ENCODE data around the gene PDE6D. TPM values are rescaled to one million over a fixed set of nuclear protein-coding genes. Genes with fewer than 3 reads are reported as not detected.

PDE6D gene
- total and polyA plus RNA-seq, 2 of the 4 experiments (the other 2 are of a cell fraction) = 13.8 to 24.7 TPM

- intact Hi-C loops (cut with micrococcal nuclease) = no loop called here
- H3K18ac ChIP-seq (ENCODE audit: low read depth, low read length) = no peak overlapping the region
- ATAC-seq (ENCODE audit: low read depth) = no peak
- in situ Hi-C loops (cut with MboI; ENCODE audit: low sequenced_read_pairs) = no loop called here
- no peak overlapping the region for H4K5ac ChIP-seq (ENCODE audit: low read depth, low read length)
- H2BK15ac ChIP-seq (ENCODE audit: low read depth, low read length) = no peak overlapping the region
- no peak overlapping the region for H3K23ac ChIP-seq (ENCODE audit: low read depth, low read length)
- ChIA-PET POLR2A (ENCODE audit: unreplicated experiment) (no interaction called here), CTCF (interaction anchor here (1.3 to 1.4 kb wide), 2 partner anchors 9 to 30 kb away, joined by 3 to 9 read pairs; no protein-coding TSS in a partner anchor)
- H2BK120ac ChIP-seq (ENCODE audit: low read depth, low read length) = no peak overlapping the region
- peaks cover 5% of the 10 kb centered on the region for H3K4me1 ChIP-seq (ENCODE audit: control insufficient read depth, insufficient read depth, low read length)
- H4K8ac ChIP-seq (ENCODE audit: low read depth in 2 of 2, low read length in 2 of 2) = no peak overlapping the region
- peaks cover 2 to 16% of the 10 kb centered on the region in 2 experiments; a peak in 3 of 4 replicates for H3K79me1 ChIP-seq (ENCODE audit: low read depth in 1 of 2, low read length in 2 of 2)
- no peak overlapping the region for H2AK5ac ChIP-seq (ENCODE audit: low read depth, low read length)
- H3K27me3 ChIP-seq (ENCODE audit: control insufficient read depth, insufficient read depth, low read length) = no peaks in the 10 kb centered on the region
- BruUV-seq (replicated peaks) = no TSS peak
- no peak overlapping the region for H3K4me2 ChIP-seq (ENCODE audit: low read depth, low read length)
- H3K9me1 ChIP-seq (ENCODE audit: insufficient read depth, low read length) = no peaks in the 10 kb centered on the region
- H3K14ac ChIP-seq (replicated peaks; ENCODE audit: low read depth, low read length) = no peak overlapping the region
- WGBS, 2 experiments (ENCODE audit: extremely low coverage in 2 of 2, insufficient read length in 1 of 2) = 78% methylated on average over 9 of the region's 22 CpGs; no CpG with 5 or more reads in 1 of the 2 experiments
- no peak for DNase-seq
- no peak overlapping the region for H3K56ac ChIP-seq (ENCODE audit: extremely low read depth, insufficient read depth, low read length)
- H3K9ac ChIP-seq (ENCODE audit: low read depth, low read length) = no peak overlapping the region
- H3K4me3 ChIP-seq (ENCODE audit: insufficient read depth, low read depth, low read length) = no peak overlapping the region
- no peak overlapping the region for H2BK5ac ChIP-seq (ENCODE audit: low read depth, low read length, poor library complexity, severe bottlenecking)
- H4K20me1 ChIP-seq (ENCODE audit: insufficient read depth, low read length) = no peaks in the 10 kb centered on the region
- H4K91ac ChIP-seq (ENCODE audit: insufficient read depth, low read depth, low read length) = no peak overlapping the region
- dilution Hi-C loops (cut with HindIII; ENCODE audit: low sequenced_read_pairs, unreplicated experiment) = no loop called here
- H3K36me3 ChIP-seq (ENCODE audit: control insufficient read depth, insufficient read depth, low read length) = no peaks in the 10 kb centered on the region
- no peaks in the 10 kb centered on the region for H3K9me3 ChIP-seq (ENCODE audit: control insufficient read depth, insufficient read depth, low read length)
- no peak overlapping the region for H3K27ac ChIP-seq (ENCODE audit: insufficient read depth, low read length)
- no peak overlapping the region for H2AFZ ChIP-seq (replicated peaks; ENCODE audit: low read length, poor library complexity)
- H3K4ac ChIP-seq (ENCODE audit: low read depth, low read length) = no peak overlapping the region
- no peak overlapping the region for H2AK9ac ChIP-seq (replicated peaks; ENCODE audit: low read depth, low read length, poor library complexity)
- no peak overlapping the region for H2BK20ac ChIP-seq (ENCODE audit: low read depth, low read length)
- no peak for TF ChIP-seq USF2 (IDR thresholded peaks at IDR 0.05; ENCODE audit: low read depth, low read length)
- no peak for TF ChIP-seq RFX5 (IDR thresholded peaks at IDR 0.05; ENCODE audit: low read depth, low read length)
- no peak for TF ChIP-seq BHLHE40 (IDR thresholded peaks at IDR 0.05; ENCODE audit: low read depth, low read length)
- no peak for TF ChIP-seq SMC3 (IDR thresholded peaks at IDR 0.05; ENCODE audit: low read depth, low read length)
- no peak for TF ChIP-seq MAZ (IDR thresholded peaks at IDR 0.05; ENCODE audit: borderline replicate concordance, low read depth, low read length)
- no peak for TF ChIP-seq POLR2A (IDR thresholded peaks at IDR 0.05; ENCODE audit: low read depth, low read length)
- no peak for TF ChIP-seq MXI1 (IDR thresholded peaks at IDR 0.05; ENCODE audit: borderline replicate concordance, low read depth, low read length)
- TF ChIP-seq MAFK (IDR thresholded peaks at IDR 0.05; ENCODE audit: low read depth, low read length) = no peak
- TF ChIP-seq NFE2L2 (IDR thresholded peaks at IDR 0.05; ENCODE audit: low read depth, low read length) = no peak
- no peak for TF ChIP-seq FOS (IDR thresholded peaks at IDR 0.05; ENCODE audit: low read depth, low read length)
- TF ChIP-seq RCOR1 (IDR thresholded peaks at IDR 0.05; ENCODE audit: insufficient replicate concordance, low read length) = no peak
- no peak for TF ChIP-seq CHD1 (IDR thresholded peaks at IDR 0.05; ENCODE audit: low read depth, low read length)
- no peak for TF ChIP-seq ELK1 (IDR thresholded peaks at IDR 0.05; ENCODE audit: borderline replicate concordance, low read depth, low read length)
- TF ChIP-seq CTCF (conservative IDR thresholded peaks at IDR 0.05; ENCODE audit: low read depth, low read length) = no peak
- TF ChIP-seq RAD21 (IDR thresholded peaks at IDR 0.05; ENCODE audit: low read length) = no peak
These were observed 96.5 kb downstream of the PDE6D start for GRCh38 chr2:231684314-231685223.

Measured in IMR-90 (cell line).